ENCODE measurements around the gene VCAM1.

Gene VCAM1

DNA sequence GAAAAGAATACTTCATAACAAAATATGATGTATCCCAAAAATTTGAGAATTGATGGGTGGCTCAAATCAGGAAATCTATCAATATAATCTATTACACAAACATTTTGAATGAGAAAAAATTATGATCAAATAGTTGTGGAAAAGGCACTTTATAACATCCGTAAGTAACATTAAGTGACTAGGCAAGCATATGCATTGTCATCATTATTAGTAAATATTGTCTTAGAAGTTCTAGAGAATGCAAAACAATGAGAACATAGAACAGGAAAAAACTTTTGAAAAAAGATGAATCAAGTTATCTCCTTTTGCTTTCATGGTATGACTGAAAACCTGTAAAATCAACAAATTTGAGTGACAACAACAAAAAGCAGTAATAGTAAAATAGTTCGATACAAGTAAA lies 42.9 kb downstream of the VCAM1 start:
- TF ChIP-seq, protein P1, sequence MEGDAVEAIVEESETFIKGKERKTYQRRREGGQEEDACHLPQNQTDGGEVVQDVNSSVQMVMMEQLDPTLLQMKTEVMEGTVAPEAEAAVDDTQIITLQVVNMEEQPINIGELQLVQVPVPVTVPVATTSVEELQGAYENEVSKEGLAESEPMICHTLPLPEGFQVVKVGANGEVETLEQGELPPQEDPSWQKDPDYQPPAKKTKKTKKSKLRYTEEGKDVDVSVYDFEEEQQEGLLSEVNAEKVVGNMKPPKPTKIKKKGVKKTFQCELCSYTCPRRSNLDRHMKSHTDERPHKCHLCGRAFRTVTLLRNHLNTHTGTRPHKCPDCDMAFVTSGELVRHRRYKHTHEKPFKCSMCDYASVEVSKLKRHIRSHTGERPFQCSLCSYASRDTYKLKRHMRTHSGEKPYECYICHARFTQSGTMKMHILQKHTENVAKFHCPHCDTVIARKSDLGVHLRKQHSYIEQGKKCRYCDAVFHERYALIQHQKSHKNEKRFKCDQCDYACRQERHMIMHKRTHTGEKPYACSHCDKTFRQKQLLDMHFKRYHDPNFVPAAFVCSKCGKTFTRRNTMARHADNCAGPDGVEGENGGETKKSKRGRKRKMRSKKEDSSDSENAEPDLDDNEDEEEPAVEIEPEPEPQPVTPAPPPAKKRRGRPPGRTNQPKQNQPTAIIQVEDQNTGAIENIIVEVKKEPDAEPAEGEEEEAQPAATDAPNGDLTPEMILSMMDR (IDR thresholded peaks at IDR 0.05; ENCODE audit: borderline replicate concordance, control extremely low read depth, extremely low read depth, insufficient read depth, missing control alignments): no peak

DNA sequence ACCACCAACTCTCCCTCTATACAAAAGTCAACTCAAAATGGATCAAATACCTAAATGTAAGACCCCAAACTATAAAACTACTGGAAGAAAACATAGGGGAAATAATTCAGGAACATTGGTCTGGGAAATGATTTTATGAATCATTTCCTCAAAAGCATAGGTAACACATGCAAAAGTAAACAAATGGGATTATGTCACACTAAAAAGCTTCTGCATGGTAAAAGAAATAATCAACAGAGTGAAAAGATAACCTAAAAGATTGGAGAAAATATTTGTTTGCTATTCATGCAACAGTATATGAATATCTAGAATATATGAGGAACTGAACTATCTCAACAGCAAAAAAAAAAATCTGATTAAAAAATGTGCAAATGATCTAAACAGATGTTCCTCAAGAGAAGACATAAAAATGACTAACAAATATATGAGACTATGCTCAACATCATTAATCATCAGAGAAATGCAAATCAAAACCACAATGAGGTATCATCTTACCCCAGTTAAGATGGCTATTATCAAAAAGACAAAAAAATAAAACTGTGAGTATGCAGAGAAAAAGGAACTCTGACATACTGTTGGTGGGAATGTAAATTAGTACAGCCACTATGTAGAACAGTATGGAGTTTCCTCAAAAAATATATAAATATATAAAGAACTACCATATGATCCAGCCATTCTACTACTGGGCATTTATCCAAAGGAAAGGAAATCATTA lies 47.8 kb downstream of the VCAM1 start:
- in situ Hi-C loops (cut with MboI; ENCODE audit: low sequenced_read_pairs, unreplicated experiment): no loop called here
- no peak for DNase-seq (ENCODE audit: low spot score)
- TF ChIP-seq, protein P1 (IDR thresholded peaks at IDR 0.05; ENCODE audit: borderline replicate concordance, control extremely low read depth, extremely low read depth, insufficient read depth, missing control alignments): no peak

More for the DNA sequence above, 42.9 kb downstream of the VCAM1 start:
- no peak for DNase-seq (ENCODE audit: low spot score)
- in situ Hi-C loops (cut with MboI; ENCODE audit: low sequenced_read_pairs, unreplicated experiment): no loop called here

- no peak for DNase-seq (ENCODE audit: low spot score)
- in situ Hi-C loops (cut with MboI; ENCODE audit: low sequenced_read_pairs, unreplicated experiment): no loop called here
- TF ChIP-seq, protein P1 (IDR thresholded peaks at IDR 0.05; ENCODE audit: borderline replicate concordance, control extremely low read depth, extremely low read depth, insufficient read depth, missing control alignments): no peak
Measured at GRCh38 chr1:100769323-100769722, 49.8 kb downstream of the VCAM1 start.

GRCh38 chr1:100769906-100770646 lies 50.5 kb downstream of the VCAM1 start:
- in situ Hi-C loops (cut with MboI; ENCODE audit: low sequenced_read_pairs, unreplicated experiment): no loop called here
- TF ChIP-seq, protein P1 (IDR thresholded peaks at IDR 0.05; ENCODE audit: borderline replicate concordance, control extremely low read depth, extremely low read depth, insufficient read depth, missing control alignments): no peak
- DNase-seq (ENCODE audit: low spot score): no peak

- in situ Hi-C loops (cut with MboI; ENCODE audit: low sequenced_read_pairs, unreplicated experiment): no loop called here
- TF ChIP-seq, protein P1 (IDR thresholded peaks at IDR 0.05; ENCODE audit: borderline replicate concordance, control extremely low read depth, extremely low read depth, insufficient read depth, missing control alignments): no peak
- DNase-seq (ENCODE audit: low spot score): no peak
Measured at GRCh38 chr1:100773444-100773843, 53.9 kb downstream of the VCAM1 start.

GRCh38 chr1:100774370-100774769 lies 54.8 kb downstream of the VCAM1 start:
- TF ChIP-seq, protein P1 (IDR thresholded peaks at IDR 0.05; ENCODE audit: borderline replicate concordance, control extremely low read depth, extremely low read depth, insufficient read depth, missing control alignments): no peak
- in situ Hi-C loops (cut with MboI; ENCODE audit: low sequenced_read_pairs, unreplicated experiment): no loop called here
- DNase-seq (ENCODE audit: low spot score): no peak

All from GM13976 (cell line).